ENCODE results near the gene WIPF2.

Gene WIPF2

GRCh38 chr17:40318830-40319391, 99.8 kb downstream of the WIPF2 start (continued):
- TF ChIP-seq ZNF518A (tag by site-specific recombination; conservative IDR thresholded peaks at IDR 0.05; ENCODE audit: low read depth) (no peak), ZNF324 (tag by site-specific recombination; IDR thresholded peaks at IDR 0.05) (no peak), ZBTB21 (tag by site-specific recombination; IDR thresholded peaks at IDR 0.05) (no peak), ZXDB (tag by site-specific recombination; IDR thresholded peaks at IDR 0.05) (no peak), GLIS1 (tag by site-specific recombination; IDR thresholded peaks at IDR 0.05) (peak; percentile 44), ZBTB10 (tag by site-specific recombination; IDR thresholded peaks at IDR 0.05) (peak; percentile 65), ZNF670 (tag by site-specific recombination; IDR thresholded peaks at IDR 0.05; ENCODE audit: low read depth) (no peak)

GRCh38 chr17:40319651-40320540, 100.8 kb downstream of the WIPF2 start:
- ChIA-PET CTCF (interaction anchor here (0.6 to 6.0 kb wide), 6 partner anchors 10 to 407 kb away, joined by 3 to 85 read pairs (median 4); no protein-coding TSS in a partner anchor), POLR2A (interaction anchor here (1.1 to 2.0 kb wide), 2 partner anchors 21 to 26 kb away, joined by 7 to 11 read pairs; no protein-coding TSS in a partner anchor)
- Histone ChIP-seq H3K4me1 (ENCODE audit: control insufficient read depth, insufficient read depth, low read length) (peaks cover 37% of the 10 kb centered on the region), H3K27ac (ENCODE audit: extremely low read depth, low read depth, low read length) (no peak overlapping the region), H3K9me3 (ENCODE audit: control insufficient read depth, insufficient read depth, low read depth, low read length) (no peaks in the 10 kb centered on the region), H3K4me3 (ENCODE audit: low read depth, low read length) (no peak overlapping the region), H3K36me3 (ENCODE audit: control insufficient read depth in 2 of 2, insufficient read depth in 1 of 2, low read length in 2 of 2) (no peaks in the 10 kb centered on the region)
- TF ChIP-seq ZNF24 (tag by site-specific recombination; IDR thresholded peaks at IDR 0.05) (no peak), ZNF37A (tag by site-specific recombination; IDR thresholded peaks at IDR 0.05) (no peak), ZNF610 (tag by site-specific recombination; IDR thresholded peaks at IDR 0.05; ENCODE audit: borderline replicate concordance) (no peak), ZNF747 (tag by site-specific recombination; IDR thresholded peaks at IDR 0.05) (no peak), HIC1 (tag by site-specific recombination; IDR thresholded peaks at IDR 0.05) (peak; percentile 89), EGR2 (tag by site-specific recombination; IDR thresholded peaks at IDR 0.05; ENCODE audit: low read depth) (peak; percentile 58), ZNF521 (tag by site-specific recombination; IDR thresholded peaks at IDR 0.05) (no peak), ZFHX2 (tag by site-specific recombination; conservative IDR thresholded peaks at IDR 0.05) (peak; percentile 85), ZIC2 (tag by site-specific recombination; IDR thresholded peaks at IDR 0.05) (peak; percentile 46), ZNF302 (tag by site-specific recombination; IDR thresholded peaks at IDR 0.05; ENCODE audit: low read depth) (no peak), BCL11A (tag by site-specific recombination; IDR thresholded peaks at IDR 0.05; ENCODE audit: low read depth) (no peak), REPIN1 (tag by site-specific recombination; IDR thresholded peaks at IDR 0.05; ENCODE audit: low read depth) (no peak), BCL11B (tag by site-specific recombination; IDR thresholded peaks at IDR 0.05; ENCODE audit: low read depth) (no peak), PRDM10 (tag by site-specific recombination; IDR thresholded peaks at IDR 0.05) (peak; percentile 41; the same call in 1 of the 2 replicates), ZNF423 (tag by site-specific recombination; IDR thresholded peaks at IDR 0.05) (no peak)
